Body of pancreas (tissue), 4 donors: ENCODE data around the gene GJC3.

Source experiments
- CTCF ChIP-seq, 7 experiments: fragments of 450-650 bp in 4 of 7; fragments of 200-600 bp in 3 of 7; sonication (generic) in 3 of 7; IDR thresholded peaks; one replicate each; pipeline ENCODE4 v1.5.1; 2016 to 2019; ENCODE audit warnings: antibody characterized with exemption in 7 of 7
- POLR2A ChIP-seq, 3 donors: fragments of 450-650 bp; IDR thresholded peaks; one replicate each; pipeline ENCODE4 v1.6.1; 2016; ENCODE audit warnings: antibody characterized with exemption in 3 of 3, mild to moderate bottlenecking in 2 of 3

- TF ChIP-seq CTCF (IDR thresholded peaks at IDR 0.05) (no peak), POLR2A (IDR thresholded peaks at IDR 0.05) (no peak)
Observed at GRCh38 chr7:99894738-99895137, 34.7 kb downstream of the GJC3 start.
